Trophoblast cell (in vitro differentiated cells and primary cell): ENCODE results near the gene ARFGAP3.
A peak's percentile ranks its signal among the peaks of the same experiment; 100 is the strongest.

Experiments used
- DNase-seq, 2 donors: peaks; one replicate each; pipeline ENCODE4 v3.0.0-alpha.2; 2016
- H2AFZ ChIP-seq: 2 replicates; pipeline ENCODE4 v1.6.1; 2013; ENCODE audit warnings: low read length, moderate library complexity, mild to moderate bottlenecking; ENCODE audit not compliant: insufficient read depth, poor library complexity
- H2AK5ac ChIP-seq: 2 replicates; pipeline ENCODE4 v1.6.1; 2013; ENCODE audit warnings: mild to moderate bottlenecking, low read length
- H2BK120ac ChIP-seq: 2 replicates; pipeline ENCODE4 v1.6.1; 2013; ENCODE audit warnings: low read length, mild to moderate bottlenecking, moderate library complexity; ENCODE audit not compliant: insufficient read depth, poor library complexity
- H2BK12ac ChIP-seq: 2 replicates; pipeline ENCODE4 v1.6.1; 2013; ENCODE audit warnings: mild to moderate bottlenecking, low read length, moderate library complexity
- H2BK5ac ChIP-seq: 2 replicates; pipeline ENCODE4 v1.6.1; 2013; ENCODE audit warnings: low read length, low read depth, moderate library complexity, mild to moderate bottlenecking; ENCODE audit not compliant: poor library complexity
- H3K14ac ChIP-seq: 2 replicates; pipeline ENCODE4 v1.6.1; 2013; ENCODE audit warnings: mild to moderate bottlenecking, low read length
- H3K18ac ChIP-seq: 2 replicates; pipeline ENCODE4 v1.6.1; 2013; ENCODE audit warnings: mild to moderate bottlenecking, low read length
- H3K23ac ChIP-seq: 2 replicates; pipeline ENCODE4 v1.6.1; 2013; ENCODE audit warnings: low read length
- H3K27ac ChIP-seq: 2 replicates; pipeline ENCODE4 v1.5.1; 2013; ENCODE audit warnings: low read depth, mild to moderate bottlenecking, inconsistent platforms, low read length, moderate library complexity
- H3K27me3 ChIP-seq: 2 replicates; pipeline ENCODE4 v1.6.1; 2013; ENCODE audit warnings: inconsistent platforms, mild to moderate bottlenecking, low read length, moderate library complexity; ENCODE audit not compliant: insufficient read depth
- H3K36me3 ChIP-seq, 2 experiments: 1 replicate in 1 of 2; 2 replicates in 1 of 2; pipeline ENCODE4 v1.6.1; 2013; ENCODE audit warnings: low read length in 2 of 2, mild to moderate bottlenecking in 2 of 2, moderate library complexity in 1 of 2; ENCODE audit not compliant: insufficient read depth in 2 of 2, control insufficient read depth in 1 of 2
- H3K4ac ChIP-seq: 2 replicates; pipeline ENCODE4 v1.6.1; 2013; ENCODE audit warnings: low read depth, mild to moderate bottlenecking, low read length, moderate library complexity
- H3K4me1 ChIP-seq, 2 experiments: 1 replicate in 1 of 2; 2 replicates in 1 of 2; pipeline ENCODE4 v1.6.1; 2013; ENCODE audit warnings: low read length in 2 of 2, mild to moderate bottlenecking in 2 of 2, moderate library complexity in 1 of 2; ENCODE audit not compliant: insufficient read depth in 2 of 2, control insufficient read depth in 1 of 2
- H3K4me2 ChIP-seq: 2 replicates; pipeline ENCODE4 v1.6.1; 2013; ENCODE audit warnings: inconsistent platforms, mild to moderate bottlenecking, low read length, moderate library complexity
- H3K4me3 ChIP-seq: 2 replicates; pipeline ENCODE4 v1.5.1; 2013; ENCODE audit warnings: mild to moderate bottlenecking, low read depth, low read length, inconsistent platforms
- H3K79me1 ChIP-seq: one replicate; pipeline ENCODE4 v1.6.1; 2013; ENCODE audit warnings: low read length
- H3K79me2 ChIP-seq: 2 replicates; pipeline ENCODE4 v1.6.1; 2013; ENCODE audit warnings: low read length, mild to moderate bottlenecking; ENCODE audit not compliant: control insufficient read depth, insufficient read depth, poor library complexity
- H3K9ac ChIP-seq: 2 replicates; pipeline ENCODE4 v1.6.1; 2013; ENCODE audit warnings: mild to moderate bottlenecking, low read length
- H3K9me3 ChIP-seq: 2 replicates; pipeline ENCODE4 v1.6.1; 2013; ENCODE audit warnings: low read depth, mild to moderate bottlenecking, control low read depth, inconsistent platforms, low read length; ENCODE audit not compliant: insufficient read depth
- H4K12ac ChIP-seq: 2 replicates; pipeline ENCODE4 v1.6.1; 2013; ENCODE audit warnings: low read depth, mild to moderate bottlenecking, low read length, moderate library complexity
- H4K8ac ChIP-seq: 2 replicates; pipeline ENCODE4 v1.6.1; 2013; ENCODE audit warnings: low read depth, mild to moderate bottlenecking, low read length, moderate library complexity
- H4K91ac ChIP-seq: one replicate; pipeline ENCODE4 v1.6.1; 2013; ENCODE audit warnings: low read depth, mild to moderate bottlenecking, low read length, moderate library complexity
- WGBS: extraction: QIAGEN DNeasy Blood & Tissue Kit; methylation state at CpG from one replicate; pipeline ENCODE4 v1.1.7; 2013; ENCODE audit warnings: missing lambda C conversion rate; ENCODE audit not compliant: insufficient read length, insufficient coverage; ENCODE audit errors: extremely low coverage; 5-methylcytosine and 5-hydroxymethylcytosine counted together

ARFGAP3 gene

GRCh38 chr22:42855211-42855610 lies 1.9 kb downstream of the ARFGAP3 start:
- peaks cover 0 to 2% of the 10 kb centered on the region in 2 experiments for H3K4me1 ChIP-seq
- H2AK5ac ChIP-seq = no peak overlapping the region
- H2BK5ac ChIP-seq = no peak overlapping the region
- no peak overlapping the region for H3K14ac ChIP-seq
- WGBS = no CpG with 5 or more reads among the region's 8 CpGs
- H3K18ac ChIP-seq = no peak overlapping the region
- H3K9ac ChIP-seq = no peak overlapping the region
- DNase-seq = no peak
- no peak overlapping the region for H4K91ac ChIP-seq
- H3K4me2 ChIP-seq = no peak overlapping the region
- no peak overlapping the region for H4K8ac ChIP-seq
- H3K36me3 ChIP-seq = no peaks in the 10 kb centered on the region
- no peaks in the 10 kb centered on the region for H3K27me3 ChIP-seq
- H3K79me1 ChIP-seq = peaks cover 11% of the 10 kb centered on the region
- H3K4me3 ChIP-seq = no peak overlapping the region
- no peak overlapping the region for H3K23ac ChIP-seq
- H3K9me3 ChIP-seq = peaks cover 2% of the 10 kb centered on the region
- H4K12ac ChIP-seq = no peak overlapping the region
- no peak overlapping the region for H2BK12ac ChIP-seq
- no peak overlapping the region for H3K27ac ChIP-seq
- H3K4ac ChIP-seq = no peak overlapping the region
- H3K79me2 ChIP-seq = peaks cover 4% of the 10 kb centered on the region
- H2BK120ac ChIP-seq = no peak overlapping the region
- no peak overlapping the region for H2AFZ ChIP-seq

- H2BK12ac ChIP-seq = no peak overlapping the region
- no peak overlapping the region for H2AFZ ChIP-seq
- no CpG with 5 or more reads among the region's 5 CpGs for WGBS
- no peak overlapping the region for H2BK5ac ChIP-seq
- H3K18ac ChIP-seq = no peak overlapping the region
- H3K4ac ChIP-seq = no peak overlapping the region
- H3K79me1 ChIP-seq = no peaks in the 10 kb centered on the region
- no peak overlapping the region for H4K91ac ChIP-seq
- no peaks in the 10 kb centered on the region for H3K27me3 ChIP-seq
- H3K4me3 ChIP-seq = no peak overlapping the region
- H4K12ac ChIP-seq = no peak overlapping the region
- H3K4me1 ChIP-seq = no peaks in the 10 kb centered on the region
- H3K14ac ChIP-seq = no peak overlapping the region
- H3K9ac ChIP-seq = no peak overlapping the region
- no peak overlapping the region for H4K8ac ChIP-seq
- H3K79me2 ChIP-seq = no peaks in the 10 kb centered on the region
- DNase-seq = no peak
- no peak overlapping the region for H3K4me2 ChIP-seq
- no peak overlapping the region for H3K23ac ChIP-seq
- no peak overlapping the region for H2BK120ac ChIP-seq
- no peaks in the 10 kb centered on the region for H3K9me3 ChIP-seq
- no peak overlapping the region for H2AK5ac ChIP-seq
- peaks cover 4 to 5% of the 10 kb centered on the region in 2 experiments for H3K36me3 ChIP-seq
- no peak overlapping the region for H3K27ac ChIP-seq
Measured at GRCh38 chr22:42848941-42849550, 8.0 kb downstream of the ARFGAP3 start.

DNA sequence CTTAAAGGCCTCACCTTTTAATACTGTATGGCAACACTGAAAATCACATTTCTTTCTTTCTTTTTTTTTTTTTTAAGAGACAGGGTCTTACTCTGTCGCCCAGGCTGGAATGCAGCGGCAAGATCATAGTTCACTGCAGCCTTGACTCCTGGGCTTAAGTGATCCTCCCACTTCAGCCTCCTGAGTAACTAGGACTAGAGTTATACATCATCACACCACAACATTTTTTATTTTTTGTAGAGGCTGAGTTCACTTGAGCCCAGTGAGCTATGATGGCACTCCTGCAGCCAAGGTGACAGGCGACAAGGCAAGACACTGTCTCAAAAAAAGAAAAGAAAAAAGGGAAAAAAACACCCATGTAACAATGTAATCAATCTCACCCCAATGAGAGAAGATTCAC lies 10.0 kb downstream of the ARFGAP3 start:
- Histone ChIP-seq H3K27ac (no peak overlapping the region), H4K8ac (no peak overlapping the region), H3K27me3 (no peaks in the 10 kb centered on the region), H3K4ac (no peak overlapping the region), H3K4me1 (no peaks in the 10 kb centered on the region), H3K4me2 (no peak overlapping the region), H3K18ac (no peak overlapping the region), H2BK12ac (no peak overlapping the region), H3K36me3 (peaks cover 6 to 11% of the 10 kb centered on the region in 2 experiments), H4K12ac (no peak overlapping the region), H2AK5ac (no peak overlapping the region), H3K14ac (no peak overlapping the region), H3K4me3 (no peak overlapping the region), H3K79me2 (no peaks in the 10 kb centered on the region), H3K79me1 (no peaks in the 10 kb centered on the region), H3K23ac (no peak overlapping the region), H2AFZ (no peak overlapping the region), H3K9me3 (no peaks in the 10 kb centered on the region), H2BK5ac (no peak overlapping the region), H3K9ac (no peak overlapping the region), H2BK120ac (no peak overlapping the region), H4K91ac (no peak overlapping the region)
- WGBS = no CpG with 5 or more reads among the region's 3 CpGs
- no peak for DNase-seq

- Histone ChIP-seq H2AK5ac (no peak overlapping the region), H3K18ac (no peak overlapping the region), H2BK5ac (no peak overlapping the region), H3K4me2 (no peak overlapping the region), H4K12ac (no peak overlapping the region), H3K14ac (no peak overlapping the region), H3K79me2 (no peaks in the 10 kb centered on the region), H2AFZ (no peak overlapping the region), H2BK120ac (no peak overlapping the region), H3K4me3 (no peak overlapping the region), H3K23ac (no peak overlapping the region), H3K27me3 (no peaks in the 10 kb centered on the region), H3K4me1 (no peaks in the 10 kb centered on the region), H3K27ac (no peak overlapping the region), H3K9me3 (no peaks in the 10 kb centered on the region), H2BK12ac (no peak overlapping the region), H3K36me3 (peaks cover 8 to 22% of the 10 kb centered on the region in 2 experiments), H4K8ac (no peak overlapping the region), H3K4ac (no peak overlapping the region), H3K79me1 (no peaks in the 10 kb centered on the region), H3K9ac (no peak overlapping the region), H4K91ac (no peak overlapping the region)
- peak; percentile 40 to 49 for DNase-seq
- WGBS = no CpG with 5 or more reads among the region's 4 CpGs
Measured at GRCh38 chr22:42844756-42845155, 12.3 kb downstream of the ARFGAP3 start.
